Hematopoietic multipotent progenitor cell treated with erythropoietin and hydrocortisone succinate and interleukin-3 and kit ligand, for 4 days (in vitro differentiated cells): ENCODE results near the gene NTN1.

Source experiments
- DNase-seq: peaks from one replicate; pipeline ENCODE4 v3.0.0-alpha.2; 2015

NTN1 gene

DNA sequence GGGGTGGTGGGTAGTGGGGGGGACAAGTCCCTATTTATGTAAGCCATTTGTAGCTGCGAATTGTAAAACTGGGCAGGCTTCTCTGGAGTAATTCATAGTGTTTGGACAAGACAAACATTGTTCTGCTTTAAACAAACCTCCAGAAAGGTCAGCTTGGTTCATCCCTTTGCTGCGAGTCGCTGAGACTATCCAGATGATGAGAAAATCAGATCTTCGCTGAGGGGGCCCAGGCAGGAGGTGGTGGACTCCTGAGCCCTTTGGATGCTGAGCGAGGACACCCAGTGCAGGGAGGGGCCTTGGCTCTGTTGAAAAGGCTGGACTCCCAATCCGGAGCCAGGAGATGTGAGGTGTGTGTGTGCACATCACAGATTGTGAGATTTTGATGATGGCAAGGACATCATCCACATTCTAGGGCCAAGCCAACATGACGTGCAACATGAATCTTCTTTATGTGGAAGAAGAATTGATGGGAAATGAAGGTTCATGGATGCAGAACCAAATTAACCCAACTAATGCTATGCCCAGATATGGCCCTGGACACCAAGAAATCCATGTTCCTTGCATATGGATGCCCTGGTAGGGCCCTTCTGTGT, 15.0 kb upstream of the NTN1 start:
- no peak for DNase-seq

GRCh38 chr17:9007052-9007714, 14.1 kb upstream of the NTN1 start:
- no peak for DNase-seq

- no peak for DNase-seq
Measured at GRCh38 chr17:9009096-9009495, 12.2 kb upstream of the NTN1 start.

GRCh38 chr17:9009737-9010136, 11.6 kb upstream of the NTN1 start:
- DNase-seq = no peak

DNA sequence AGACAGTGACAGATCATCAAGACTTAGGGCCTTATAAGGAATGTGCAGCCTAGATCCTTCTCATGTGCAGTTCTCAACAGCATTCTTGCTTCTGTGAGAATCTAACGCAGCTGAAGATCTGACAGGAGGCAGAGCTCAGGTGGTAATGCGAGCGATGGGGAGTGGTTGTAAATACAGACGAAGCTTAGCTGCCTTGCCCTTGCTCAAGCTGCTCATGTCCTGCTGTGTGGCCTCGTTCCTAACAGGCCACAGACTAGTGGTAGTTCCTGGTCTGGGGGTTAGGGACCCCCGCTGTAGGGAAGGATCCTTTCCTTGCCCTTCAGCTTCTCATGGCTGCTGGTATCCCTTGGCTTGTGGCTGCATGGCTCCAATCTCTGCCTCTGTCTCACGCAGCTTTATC, 10.3 kb upstream of the NTN1 start:
- no peak for DNase-seq

- DNase-seq = peak; percentile 82
Measured at GRCh38 chr17:9016941-9017552, 4.3 kb upstream of the NTN1 start.

DNA sequence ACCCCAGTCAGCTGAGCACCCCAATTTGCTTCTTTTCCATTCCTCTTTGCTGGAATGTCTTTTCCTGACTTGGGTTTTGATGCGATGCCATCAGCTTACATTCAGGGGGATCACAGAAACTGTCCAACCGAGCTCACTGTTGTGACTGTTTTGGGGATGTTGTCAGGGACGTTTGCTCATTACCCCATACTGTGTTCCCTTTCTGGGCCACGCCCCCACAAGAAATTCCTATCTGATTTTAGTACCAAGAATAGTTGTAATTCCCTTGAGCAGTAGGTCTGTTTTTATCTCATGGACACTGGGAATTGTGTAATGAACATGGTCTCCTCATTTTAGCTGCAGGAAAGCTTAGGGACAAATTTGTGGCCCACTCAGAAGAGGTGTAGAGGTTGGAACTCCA, 2.6 kb upstream of the NTN1 start:
- no peak for DNase-seq

GRCh38 chr17:9020096-9020823, 1.1 kb upstream of the NTN1 start:
- DNase-seq = no peak

- DNase-seq = no peak
Measured at GRCh38 chr17:9020824-9021157, 519 bp upstream of the NTN1 start.

- DNase-seq = peak; percentile 57
Measured at GRCh38 chr17:9021992-9022572, 772 bp downstream of the NTN1 start.

DNA sequence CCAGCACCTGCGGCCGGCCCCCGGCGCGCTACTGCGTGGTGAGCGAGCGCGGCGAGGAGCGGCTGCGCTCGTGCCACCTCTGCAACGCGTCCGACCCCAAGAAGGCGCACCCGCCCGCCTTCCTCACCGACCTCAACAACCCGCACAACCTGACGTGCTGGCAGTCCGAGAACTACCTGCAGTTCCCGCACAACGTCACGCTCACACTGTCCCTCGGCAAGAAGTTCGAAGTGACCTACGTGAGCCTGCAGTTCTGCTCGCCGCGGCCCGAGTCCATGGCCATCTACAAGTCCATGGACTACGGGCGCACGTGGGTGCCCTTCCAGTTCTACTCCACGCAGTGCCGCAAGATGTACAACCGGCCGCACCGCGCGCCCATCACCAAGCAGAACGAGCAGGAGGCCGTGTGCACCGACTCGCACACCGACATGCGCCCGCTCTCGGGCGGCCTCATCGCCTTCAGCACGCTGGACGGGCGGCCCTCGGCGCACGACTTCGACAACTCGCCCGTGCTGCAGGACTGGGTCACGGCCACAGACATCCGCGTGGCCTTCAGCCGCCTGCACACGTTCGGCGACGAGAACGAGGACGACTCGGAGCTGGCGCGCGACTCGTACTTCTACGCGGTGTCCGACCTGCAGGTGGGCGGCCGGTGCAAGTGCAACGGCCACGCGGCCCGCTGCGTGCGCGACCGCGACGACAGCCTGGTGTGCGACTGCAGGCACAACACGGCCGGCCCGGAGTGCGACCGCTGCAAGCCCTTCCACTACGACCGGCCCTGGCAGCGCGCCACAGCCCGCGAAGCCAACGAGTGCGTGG, 1.5 kb downstream of the NTN1 start:
- peak; percentile 60 for DNase-seq

GRCh38 chr17:9023392-9024218, 2.3 kb downstream of the NTN1 start:
- no peak for DNase-seq

DNA sequence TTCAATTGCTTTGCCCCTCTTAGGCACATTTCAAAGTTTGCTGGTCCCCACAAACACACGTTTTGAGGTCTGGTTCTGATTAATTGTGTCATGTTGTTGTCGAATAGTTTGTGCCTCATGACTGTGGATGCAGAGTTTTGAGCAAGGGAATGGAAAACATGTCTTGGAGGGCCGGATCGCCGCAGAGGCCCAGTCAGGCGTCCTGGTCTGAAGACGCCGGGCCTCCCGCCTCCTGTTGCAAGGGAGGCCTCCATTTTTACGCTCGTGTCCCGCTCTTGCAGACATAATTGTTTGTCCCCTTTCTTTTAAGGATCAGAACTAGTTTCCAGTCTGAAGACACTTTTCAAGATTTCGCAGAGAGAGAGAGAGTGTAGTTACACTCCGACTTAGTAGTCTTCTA, 3.2 kb downstream of the NTN1 start:
- DNase-seq = no peak

GRCh38 chr17:9026741-9027140, 5.4 kb downstream of the NTN1 start:
- no peak for DNase-seq

DNA sequence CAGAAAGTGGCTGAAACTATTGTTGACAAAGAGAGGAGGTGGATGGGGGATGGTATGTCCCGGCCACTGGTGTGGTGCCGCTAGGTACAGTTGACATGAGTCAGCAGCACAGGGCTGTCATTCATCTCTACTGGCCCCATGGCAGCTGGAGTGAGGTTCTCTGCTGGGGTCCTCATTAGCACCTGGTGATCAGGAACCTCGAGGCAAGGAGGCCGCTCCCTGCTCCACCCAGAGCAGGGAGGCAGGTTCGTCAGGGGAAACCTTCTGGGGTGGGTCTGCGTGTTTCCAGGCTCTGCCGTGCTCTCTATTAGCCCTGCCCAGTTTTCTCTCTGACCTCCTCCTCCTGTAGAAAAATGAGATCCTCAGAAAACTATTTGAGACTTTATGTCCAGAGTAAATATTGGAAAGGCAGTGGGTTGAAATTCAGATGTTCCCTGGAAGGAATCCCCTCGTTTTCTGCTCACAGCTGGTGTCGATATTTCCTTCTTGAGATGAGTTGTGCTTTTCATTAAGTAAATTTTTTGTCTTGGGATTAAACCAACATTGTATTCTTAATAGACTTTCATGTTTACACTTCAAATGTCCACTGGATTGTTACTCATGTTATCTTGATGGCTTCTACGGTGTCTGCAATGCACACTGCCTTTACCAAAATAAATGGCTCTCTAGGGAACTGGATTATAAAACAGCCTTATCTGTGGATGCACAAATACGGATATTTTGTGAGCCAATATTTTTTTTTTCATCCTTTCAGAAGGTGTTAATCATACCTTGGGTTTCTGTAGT, 7.1 kb downstream of the NTN1 start:
- DNase-seq = no peak

DNA sequence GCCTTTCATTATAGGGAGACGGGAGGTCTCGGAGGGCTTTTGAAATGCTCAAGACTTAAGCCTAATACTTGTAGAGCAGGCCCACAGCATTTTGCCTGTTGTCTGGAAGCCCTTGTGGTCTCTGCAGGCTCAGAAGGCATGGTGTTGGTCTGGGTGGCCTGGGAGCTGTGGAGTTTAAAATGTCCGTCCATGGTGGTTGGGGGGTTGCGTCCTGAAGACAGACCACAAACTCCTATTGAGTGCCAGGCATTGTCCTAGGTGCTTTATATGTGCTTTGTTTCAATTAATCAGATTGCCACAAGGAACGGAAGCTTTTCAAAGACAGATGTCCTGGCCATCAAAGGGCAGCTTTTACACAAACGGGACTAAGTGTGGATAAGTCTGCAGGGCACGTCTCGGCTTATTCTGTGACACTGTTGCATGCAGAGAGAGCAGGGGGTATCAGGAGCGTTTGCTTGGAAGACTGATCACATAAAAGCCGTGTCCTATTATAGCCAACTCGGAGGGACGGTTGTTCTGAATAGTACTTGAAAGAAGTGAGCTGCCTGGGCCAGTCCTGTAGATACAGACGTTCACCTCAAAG, 7.8 kb downstream of the NTN1 start:
- DNase-seq = no peak

- no peak for DNase-seq
Measured at GRCh38 chr17:9032151-9032550, 10.8 kb downstream of the NTN1 start.

DNA sequence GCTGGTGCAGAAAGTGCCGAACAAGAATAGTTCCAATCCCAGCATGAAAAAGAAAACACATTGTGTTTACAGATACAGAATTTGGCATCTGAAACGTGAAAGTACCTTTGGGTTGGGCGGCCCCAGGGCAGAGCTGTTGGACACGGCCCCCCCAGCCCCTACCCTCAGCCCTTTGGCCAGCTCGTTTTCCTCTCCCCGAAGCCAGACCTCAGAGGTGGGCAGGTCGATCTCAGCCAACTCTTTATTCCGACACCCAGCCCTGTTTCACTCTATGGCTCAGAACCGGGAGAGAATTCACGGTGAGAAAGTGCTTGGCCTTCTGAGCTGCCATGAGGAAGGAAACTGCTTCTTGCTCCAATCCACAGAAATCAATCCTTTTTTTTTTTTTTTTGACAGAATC, 11.3 kb downstream of the NTN1 start:
- DNase-seq = no peak

GRCh38 chr17:9035249-9035648, 13.9 kb downstream of the NTN1 start:
- no peak for DNase-seq

DNA sequence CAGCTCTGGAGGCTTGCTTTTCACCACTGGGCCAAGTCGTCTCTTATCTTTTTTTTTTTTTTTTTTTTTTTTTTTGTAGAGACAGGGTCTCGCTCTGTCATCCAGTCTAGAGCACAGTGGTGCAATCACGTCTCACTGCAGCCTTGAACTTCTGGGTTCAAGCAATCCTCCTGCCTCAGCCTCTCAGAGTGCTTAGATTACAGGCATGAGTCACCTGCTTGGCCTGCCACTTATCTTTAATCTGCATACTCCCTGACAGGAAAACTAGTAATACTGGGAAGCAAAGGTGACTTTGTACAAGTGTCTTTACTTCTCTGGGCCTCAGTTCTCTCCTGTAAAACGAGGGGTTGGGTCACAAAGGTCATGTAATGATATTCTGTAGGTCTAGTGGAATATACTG, 15.0 kb downstream of the NTN1 start:
- DNase-seq = peak; percentile 38

GRCh38 chr17:9037736-9038135, 16.4 kb downstream of the NTN1 start:
- peak; percentile 94 for DNase-seq
